ENCODE measurements around the gene SLC29A4.
"Not testable (repeated sequence)": the region's sequence is repeated elsewhere in the genome, so short reads cannot be mapped to it uniquely, and the experiment has no call there.

The SLC29A4 gene

DNA sequence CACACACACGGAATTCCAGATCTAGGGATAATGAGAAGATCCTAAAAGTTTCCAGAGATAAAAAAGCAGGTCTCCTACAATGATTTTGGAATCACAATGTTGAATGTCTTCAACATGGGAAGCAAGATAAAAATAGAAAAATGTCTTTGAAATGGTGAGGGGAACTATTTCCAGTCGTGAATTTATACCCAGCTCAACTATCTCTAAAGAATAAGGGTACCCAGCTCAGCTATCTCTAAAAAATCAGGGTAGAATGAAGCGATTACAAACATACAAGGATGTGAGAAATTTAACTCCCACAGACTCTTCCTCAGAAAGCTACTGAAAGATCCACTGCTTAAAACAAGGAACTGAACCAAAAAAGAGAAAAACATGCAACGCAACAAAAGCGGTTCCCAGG lies 35.9 kb downstream of the SLC29A4 start:
- H3K36me3 Mint-ChIP-seq (ENCODE audit: low read depth) = peaks cover 42% of the 10 kb centered on the region
- DNase-seq = not testable (repeated sequence)

DNA sequence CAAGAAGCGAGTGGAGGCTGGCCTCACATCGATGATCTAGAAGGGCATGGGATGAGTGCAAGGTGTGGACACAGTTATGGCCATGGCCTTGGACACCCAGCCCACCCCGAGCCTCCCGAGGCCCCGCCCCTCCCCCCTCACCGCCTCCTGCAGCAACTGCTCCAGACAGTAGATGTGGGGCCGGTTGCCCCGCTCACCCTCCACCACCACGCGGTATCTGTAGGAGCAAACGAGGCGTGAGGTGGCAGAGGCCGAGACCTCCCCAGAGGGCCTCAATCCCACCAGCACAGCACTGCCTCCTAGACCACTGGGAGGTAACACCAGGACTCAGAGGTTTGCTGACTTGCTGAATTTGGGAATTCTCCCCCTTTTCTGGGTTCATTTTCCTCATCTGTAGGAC lies 37.6 kb downstream of the SLC29A4 start:
- Mint-ChIP-seq H3K9me3 (peaks cover 10% of the 10 kb centered on the region), H3K27ac (no peak overlapping the region), H3K4me3 (no peak overlapping the region), H3K36me3 (ENCODE audit: low read depth) (peaks cover 44% of the 10 kb centered on the region), H3K4me1 (peaks cover 2% of the 10 kb centered on the region), H3K27me3 (no peaks in the 10 kb centered on the region)
- DNase-seq (no peak), ATAC-seq (no peak)

More for the DNA sequence above, 35.9 kb downstream of the SLC29A4 start:
- H3K4me1 Mint-ChIP-seq, H3K27me3 Mint-ChIP-seq, H3K4me3 Mint-ChIP-seq, ATAC-seq: not testable (repeated sequence)
- Mint-ChIP-seq H3K27ac (peak overlapping the region; percentile 16), H3K9me3 (peaks cover 10% of the 10 kb centered on the region)

DNA sequence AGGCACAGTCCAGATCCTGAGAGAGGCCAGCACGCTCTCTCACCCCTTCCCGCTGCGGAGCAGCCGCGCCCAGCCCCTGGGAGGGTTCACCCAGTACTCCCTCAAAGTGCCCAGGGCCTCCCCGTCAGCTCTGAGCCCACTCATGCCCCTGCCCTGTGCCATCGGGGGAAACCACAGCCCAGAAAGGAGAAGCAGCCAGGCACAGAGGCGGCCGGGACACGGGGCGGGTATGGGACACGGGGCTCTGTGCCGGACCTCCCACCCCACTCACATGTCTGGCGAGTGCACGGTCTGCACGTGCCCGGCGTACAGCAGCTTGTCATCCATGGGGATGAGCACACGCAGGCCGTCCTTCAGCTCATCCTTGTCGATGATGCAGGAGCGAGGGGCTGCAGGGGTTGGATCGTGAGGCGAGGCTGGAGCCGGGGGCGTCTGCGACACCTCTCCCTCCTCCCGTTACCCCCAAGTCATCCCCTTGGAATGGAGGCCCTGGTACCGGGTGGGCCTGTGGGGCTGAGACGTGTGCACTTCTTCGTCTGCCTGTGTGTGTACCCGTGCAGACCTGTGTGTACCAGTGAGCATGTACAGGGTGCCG lies 38.2 kb downstream of the SLC29A4 start:
- ATAC-seq (no peak), DNase-seq (no peak)
- Mint-ChIP-seq H3K27ac (no peak overlapping the region), H3K4me3 (no peak overlapping the region), H3K9me3 (peaks cover 10% of the 10 kb centered on the region), H3K4me1 (peaks cover 2% of the 10 kb centered on the region), H3K27me3 (no peaks in the 10 kb centered on the region), H3K36me3 (ENCODE audit: low read depth) (peaks cover 40% of the 10 kb centered on the region)

DNA sequence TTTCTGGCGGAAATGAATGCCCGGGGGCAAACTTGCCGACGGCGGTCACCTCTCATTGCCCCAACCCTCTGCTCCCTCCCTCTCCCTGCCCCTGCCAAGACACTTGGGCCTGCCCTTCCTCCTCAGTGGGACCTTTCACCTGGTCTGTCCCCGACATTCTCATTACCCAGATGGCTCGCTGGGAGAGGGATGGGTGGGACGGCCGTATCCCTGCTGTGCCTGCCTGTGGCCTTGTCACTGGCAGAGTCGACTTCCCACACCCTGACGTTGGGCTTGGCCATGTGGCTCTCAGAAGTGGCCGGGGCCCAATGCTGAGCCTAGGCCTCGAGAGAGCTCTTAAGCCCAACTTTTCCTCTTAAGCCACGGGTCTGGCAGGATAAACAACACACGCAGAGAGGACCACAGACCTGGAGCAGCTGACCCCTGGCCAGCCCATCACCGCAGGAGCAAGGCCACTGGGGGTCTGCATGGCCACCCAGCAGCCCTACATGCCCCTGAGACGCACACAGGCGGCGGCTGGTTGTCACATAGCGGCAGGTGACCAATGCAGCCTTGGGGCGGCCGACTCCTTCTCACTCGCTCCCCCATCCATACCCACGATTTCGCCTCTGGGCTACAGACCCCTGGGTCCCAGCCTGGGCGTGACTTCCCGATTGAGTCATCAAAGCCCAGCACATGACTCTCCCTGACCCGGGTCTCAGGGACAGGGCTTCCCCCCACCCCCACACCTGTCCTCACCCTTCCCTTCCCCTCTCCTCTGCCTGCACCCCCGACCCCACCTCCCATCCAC lies 40.1 kb downstream of the SLC29A4 start:
- Mint-ChIP-seq H3K4me1 (peaks cover 2% of the 10 kb centered on the region), H3K36me3 (ENCODE audit: low read depth) (peaks cover 43% of the 10 kb centered on the region), H3K4me3 (no peak overlapping the region), H3K9me3 (peaks cover 10% of the 10 kb centered on the region), H3K27me3 (no peaks in the 10 kb centered on the region), H3K27ac (no peak overlapping the region)
- DNase-seq (no peak), ATAC-seq (no peak)

DNA sequence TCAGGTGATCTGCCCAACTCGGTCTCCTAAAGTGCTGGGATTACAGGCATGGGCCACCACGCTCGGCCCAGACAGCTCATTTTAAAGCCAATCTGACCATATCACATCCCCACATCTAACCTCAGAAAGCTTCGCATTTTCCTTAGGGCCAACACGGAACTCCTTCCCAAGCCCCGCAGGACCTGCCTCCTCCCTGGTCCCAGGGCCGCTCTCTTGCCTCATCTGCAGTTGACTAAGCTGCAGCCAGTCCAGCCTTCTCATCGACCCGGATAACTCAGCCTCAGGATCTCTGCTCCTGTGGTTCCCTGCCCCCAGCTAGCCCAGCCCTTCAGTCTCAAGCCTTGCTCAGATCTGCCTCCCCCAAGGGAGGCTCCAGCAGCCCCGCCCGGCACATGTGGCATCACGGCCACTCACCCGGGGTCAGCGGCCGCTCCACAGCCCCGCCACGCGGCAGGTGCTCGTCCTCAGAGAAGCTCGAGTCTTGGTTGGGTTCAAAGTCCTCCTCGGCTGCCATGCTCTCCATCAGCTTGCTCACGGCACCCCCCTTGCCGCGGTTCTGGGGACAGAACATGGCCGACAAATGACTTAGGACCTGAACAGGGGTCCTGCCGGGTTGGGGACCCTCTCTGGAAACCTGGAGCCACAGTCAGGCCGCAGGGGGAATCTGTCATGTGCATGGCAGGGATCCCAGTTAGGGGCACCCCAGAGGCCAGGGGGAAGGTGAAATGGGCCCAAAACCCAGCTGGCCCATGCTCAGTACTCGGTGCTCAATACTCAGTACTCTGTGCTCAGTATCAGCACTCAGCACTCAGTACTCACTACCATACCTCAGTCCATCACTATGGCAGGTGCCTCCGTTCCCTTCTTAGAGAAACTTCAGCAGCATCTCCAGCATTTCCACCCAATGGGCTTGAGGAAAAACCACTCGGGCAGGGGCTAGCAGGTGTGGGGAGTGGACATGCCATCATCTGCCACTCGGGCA lies 41.3 kb downstream of the SLC29A4 start:
- ATAC-seq, H3K4me3 Mint-ChIP-seq, H3K9me3 Mint-ChIP-seq, H3K27ac Mint-ChIP-seq, DNase-seq, H3K27me3 Mint-ChIP-seq, H3K4me1 Mint-ChIP-seq: not testable (repeated sequence)
- peaks cover 32% of the 10 kb centered on the region for H3K36me3 Mint-ChIP-seq (ENCODE audit: low read depth)

DNA sequence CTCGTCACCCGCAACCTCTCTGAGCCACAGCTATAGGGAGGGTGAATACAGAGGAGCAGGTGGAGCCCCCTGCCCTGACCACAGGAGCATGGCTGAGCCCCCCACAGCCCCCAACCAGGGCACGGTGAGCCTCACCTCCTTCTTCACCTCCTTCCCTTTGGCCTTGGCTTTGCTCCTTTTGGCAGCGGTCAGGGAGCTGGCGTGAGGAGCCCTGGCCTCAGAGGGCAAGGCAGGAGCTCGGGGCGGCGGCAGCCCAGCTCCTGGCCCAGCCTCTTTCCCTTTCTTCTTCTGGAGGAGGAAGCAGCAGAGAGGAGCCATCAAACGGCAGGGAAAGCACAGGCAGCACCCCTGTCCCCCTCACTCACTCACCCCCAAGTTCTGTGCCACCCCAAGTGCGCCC lies 42.2 kb downstream of the SLC29A4 start:
- peaks cover 25% of the 10 kb centered on the region for H3K36me3 Mint-ChIP-seq (ENCODE audit: low read depth)
- ATAC-seq = no peak

DNA sequence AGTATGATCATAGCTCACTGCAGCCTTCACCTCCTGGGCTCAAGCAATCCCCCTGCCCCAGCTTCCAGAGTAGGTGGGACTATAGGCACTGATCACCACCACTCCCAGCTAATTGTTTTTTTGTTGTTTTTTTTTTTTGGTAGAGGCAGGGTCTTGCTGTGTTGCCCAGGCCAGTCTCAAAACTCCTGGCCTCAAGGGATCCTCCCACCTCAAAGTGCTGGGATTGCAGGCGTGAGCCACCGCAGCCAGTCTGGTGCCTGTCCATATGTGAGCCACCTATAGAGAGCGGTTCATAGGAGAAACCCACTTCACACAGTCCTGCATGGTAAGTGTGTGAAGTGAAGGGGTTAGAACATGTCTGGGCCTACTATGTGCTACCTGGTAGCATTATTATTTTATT lies 47.5 kb downstream of the SLC29A4 start:
- H3K4me3 Mint-ChIP-seq = no peak overlapping the region
- no peak overlapping the region for H3K27ac Mint-ChIP-seq
- H3K36me3 Mint-ChIP-seq (ENCODE audit: low read depth) = peaks cover 28% of the 10 kb centered on the region
- DNase-seq (no peak), ATAC-seq (no peak)
- no peaks in the 10 kb centered on the region for H3K27me3 Mint-ChIP-seq
- peaks cover 16% of the 10 kb centered on the region for H3K4me1 Mint-ChIP-seq
- no peaks in the 10 kb centered on the region for H3K9me3 Mint-ChIP-seq

More for the DNA sequence above, 42.2 kb downstream of the SLC29A4 start:
- H3K4me1 Mint-ChIP-seq = peaks cover 2% of the 10 kb centered on the region
- H3K27ac Mint-ChIP-seq = no peak overlapping the region
- no peaks in the 10 kb centered on the region for H3K27me3 Mint-ChIP-seq
- no peak overlapping the region for H3K4me3 Mint-ChIP-seq
- no peaks in the 10 kb centered on the region for H3K9me3 Mint-ChIP-seq
- DNase-seq = no peak

DNA sequence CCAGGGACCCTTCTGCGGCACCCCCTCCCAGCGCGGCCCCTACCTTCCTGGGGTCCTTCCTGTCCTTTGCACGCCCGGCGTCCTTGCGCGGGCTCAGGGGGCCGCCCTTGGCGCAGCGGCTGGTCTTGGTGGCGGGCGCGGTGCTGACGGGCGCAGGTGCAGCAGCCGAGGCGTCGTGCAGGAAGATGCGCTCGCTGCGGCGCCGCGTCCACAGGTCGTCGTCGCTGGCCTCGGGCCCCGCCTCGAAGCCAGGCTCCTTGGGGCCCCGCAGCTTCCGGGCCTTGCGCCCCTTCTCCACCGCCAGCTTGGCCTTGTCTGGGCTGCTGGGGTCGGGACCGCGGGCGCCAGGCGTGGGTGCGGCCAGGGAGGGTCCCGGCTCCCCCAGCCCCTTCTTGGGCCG lies 49.8 kb downstream of the SLC29A4 start:
- no peak overlapping the region for H3K27ac Mint-ChIP-seq
- H3K4me3 Mint-ChIP-seq = no peak overlapping the region
- peaks cover 16% of the 10 kb centered on the region for H3K4me1 Mint-ChIP-seq
- H3K9me3 Mint-ChIP-seq = peaks cover 8% of the 10 kb centered on the region
- no peaks in the 10 kb centered on the region for H3K27me3 Mint-ChIP-seq
- DNase-seq (no peak), ATAC-seq (no peak)
- peaks cover 42% of the 10 kb centered on the region for H3K36me3 Mint-ChIP-seq (ENCODE audit: low read depth)

DNA sequence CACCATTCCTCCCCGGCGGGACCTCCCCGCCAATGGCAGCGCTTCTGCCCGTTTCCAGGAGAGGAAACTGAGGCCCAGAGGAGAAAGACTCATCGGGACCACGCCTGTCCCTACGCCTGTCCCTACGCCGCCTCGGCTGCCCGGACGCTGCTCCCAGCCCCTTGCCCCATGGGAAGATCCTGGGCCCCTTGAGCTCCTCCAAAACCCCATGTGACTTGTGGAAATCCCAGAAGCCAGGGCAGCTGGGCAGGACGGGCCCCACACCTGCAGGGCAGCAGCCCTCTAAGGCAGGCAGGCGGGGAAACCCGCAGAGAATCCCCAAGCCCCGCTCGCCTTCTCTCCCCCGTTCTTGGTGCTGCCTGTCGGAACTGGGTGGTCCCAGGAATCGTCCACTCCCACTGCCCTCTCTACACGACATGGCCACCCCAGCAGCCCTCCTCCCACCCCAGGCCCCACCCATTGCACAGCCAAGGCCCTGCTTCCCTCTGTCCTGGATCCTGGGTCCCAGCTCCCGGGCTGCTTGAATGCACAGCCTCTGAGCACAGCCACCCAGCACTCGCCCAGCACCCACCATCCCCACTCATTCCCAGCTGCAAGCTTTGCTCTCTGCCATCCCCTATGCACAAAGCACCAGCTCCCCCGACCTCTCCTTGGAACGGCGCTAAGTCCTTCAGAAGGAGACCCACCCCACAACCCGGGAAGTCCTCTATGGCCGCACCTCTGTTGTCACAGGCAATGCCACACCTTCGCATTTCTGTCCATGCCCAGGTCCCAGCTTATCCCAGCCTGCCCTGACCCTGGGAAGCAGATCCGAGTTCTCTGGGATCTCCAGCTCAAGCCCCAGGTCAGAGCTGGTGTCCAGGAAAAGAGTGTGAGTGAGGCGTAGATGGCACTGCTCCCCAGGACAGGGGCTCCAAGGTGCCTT lies 50.6 kb downstream of the SLC29A4 start:
- no peak overlapping the region for H3K4me3 Mint-ChIP-seq

DNA sequence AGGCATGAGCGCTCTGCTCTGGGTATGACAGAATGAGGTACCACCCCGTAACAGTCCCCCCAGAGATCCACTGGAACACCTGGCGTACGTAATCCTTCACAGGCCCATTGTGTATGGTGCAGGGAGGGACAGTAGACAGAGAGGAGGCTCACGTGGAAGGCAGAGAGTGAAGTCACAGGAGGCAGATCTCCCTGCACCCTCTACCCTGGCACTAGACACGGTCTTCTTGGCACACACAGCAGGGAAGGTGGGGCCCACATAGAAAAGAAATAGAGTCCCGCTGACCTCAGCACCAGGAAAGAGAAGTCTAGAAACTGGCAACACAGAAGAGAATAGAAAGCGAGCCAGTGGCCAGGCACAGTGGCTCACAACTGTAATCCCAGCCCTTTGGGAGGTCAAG lies 51.9 kb downstream of the SLC29A4 start:
- Mint-ChIP-seq H3K4me3 (no peak overlapping the region), H3K4me1 (peaks cover 16% of the 10 kb centered on the region), H3K27ac (no peak overlapping the region), H3K9me3 (peaks cover 8% of the 10 kb centered on the region), H3K36me3 (ENCODE audit: low read depth) (peaks cover 58% of the 10 kb centered on the region), H3K27me3 (no peaks in the 10 kb centered on the region)
- DNase-seq (no peak), ATAC-seq (no peak)

More for the DNA sequence above, 50.6 kb downstream of the SLC29A4 start:
- DNase-seq (no peak), ATAC-seq (no peak)
- peaks cover 50% of the 10 kb centered on the region for H3K36me3 Mint-ChIP-seq (ENCODE audit: low read depth)
- H3K27ac Mint-ChIP-seq = no peak overlapping the region
- H3K27me3 Mint-ChIP-seq = no peaks in the 10 kb centered on the region
- H3K4me1 Mint-ChIP-seq = peaks cover 16% of the 10 kb centered on the region
- peaks cover 8% of the 10 kb centered on the region for H3K9me3 Mint-ChIP-seq

DNA sequence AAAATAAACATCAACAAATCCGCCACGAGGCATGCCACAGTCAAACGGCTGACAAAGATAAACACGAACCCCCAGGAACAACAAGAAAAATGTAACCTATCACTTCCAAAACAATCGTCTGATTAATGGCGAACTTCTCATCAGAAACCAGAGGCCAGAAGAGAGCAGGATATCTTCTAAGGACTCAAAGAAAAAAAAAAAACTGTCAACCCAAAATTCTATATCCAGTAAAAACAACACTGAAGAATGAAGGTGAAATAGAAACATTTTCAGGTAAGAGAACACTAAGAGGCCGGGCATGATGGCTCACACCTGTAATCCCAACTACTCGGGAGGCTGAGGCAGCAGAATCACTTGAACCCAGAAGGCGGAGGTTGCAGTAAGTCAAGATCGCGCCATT lies 54.3 kb downstream of the SLC29A4 start:
- no peak overlapping the region for H3K27ac Mint-ChIP-seq
- H3K36me3 Mint-ChIP-seq (ENCODE audit: low read depth) = peaks cover 72% of the 10 kb centered on the region
- H3K9me3 Mint-ChIP-seq = peaks cover 8% of the 10 kb centered on the region
- DNase-seq = no peak
- H3K4me3 Mint-ChIP-seq = no peak overlapping the region
- no peak for ATAC-seq
- peaks cover 7% of the 10 kb centered on the region for H3K4me1 Mint-ChIP-seq
- H3K27me3 Mint-ChIP-seq = no peaks in the 10 kb centered on the region

DNA sequence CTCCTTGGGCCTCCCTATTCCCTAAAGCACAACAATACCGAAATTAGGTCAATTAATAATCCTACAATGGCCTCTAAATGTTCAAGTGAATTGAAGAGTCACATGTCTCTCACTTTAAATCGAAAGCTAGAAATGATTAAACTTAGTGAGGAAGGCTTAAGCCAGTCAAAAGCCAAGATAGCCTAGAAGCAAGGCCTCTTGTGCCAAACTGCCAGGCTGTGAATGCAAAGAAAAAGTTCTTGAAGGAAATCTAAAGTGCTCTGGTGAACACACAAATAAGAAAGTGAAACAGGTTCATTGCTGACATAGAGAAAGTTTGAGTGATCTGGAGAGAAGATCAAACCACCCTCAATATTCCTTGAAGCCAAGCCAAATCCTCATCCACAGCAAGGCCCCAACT lies 57.2 kb downstream of the SLC29A4 start:
- H3K27ac Mint-ChIP-seq = no peak overlapping the region
- ATAC-seq = no peak
- H3K4me1 Mint-ChIP-seq = peaks cover 2% of the 10 kb centered on the region
- no peaks in the 10 kb centered on the region for H3K27me3 Mint-ChIP-seq
- peaks cover 15% of the 10 kb centered on the region for H3K9me3 Mint-ChIP-seq
- DNase-seq = no peak
- peaks cover 85% of the 10 kb centered on the region for H3K36me3 Mint-ChIP-seq (ENCODE audit: low read depth)
- H3K4me3 Mint-ChIP-seq = no peak overlapping the region

DNA sequence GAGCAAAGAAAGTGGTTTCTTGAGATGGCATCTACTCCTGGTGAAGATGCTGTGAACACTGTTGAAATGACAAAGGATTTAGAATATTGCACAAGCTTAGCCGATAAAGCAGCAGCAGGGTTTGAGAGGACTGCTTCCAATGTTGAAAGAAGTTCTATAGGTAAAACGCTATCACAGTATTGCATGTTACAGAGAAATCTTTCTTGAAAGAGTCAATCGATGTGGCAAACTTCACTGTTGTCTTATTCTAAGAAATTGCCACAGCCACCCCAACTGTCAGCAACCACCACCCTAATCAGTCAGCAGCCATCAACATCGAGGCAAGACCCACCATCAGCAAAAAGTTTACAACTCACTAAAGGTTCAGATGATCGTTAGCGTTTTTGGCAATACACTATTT lies 59.9 kb downstream of the SLC29A4 start:
- Mint-ChIP-seq H3K36me3 (ENCODE audit: low read depth) (peaks cover 69% of the 10 kb centered on the region), H3K27ac (no peak overlapping the region), H3K4me1 (peaks cover 2% of the 10 kb centered on the region), H3K9me3 (peaks cover 7% of the 10 kb centered on the region), H3K4me3 (no peak overlapping the region), H3K27me3 (no peaks in the 10 kb centered on the region)
- ATAC-seq (no peak), DNase-seq (no peak)

DNA sequence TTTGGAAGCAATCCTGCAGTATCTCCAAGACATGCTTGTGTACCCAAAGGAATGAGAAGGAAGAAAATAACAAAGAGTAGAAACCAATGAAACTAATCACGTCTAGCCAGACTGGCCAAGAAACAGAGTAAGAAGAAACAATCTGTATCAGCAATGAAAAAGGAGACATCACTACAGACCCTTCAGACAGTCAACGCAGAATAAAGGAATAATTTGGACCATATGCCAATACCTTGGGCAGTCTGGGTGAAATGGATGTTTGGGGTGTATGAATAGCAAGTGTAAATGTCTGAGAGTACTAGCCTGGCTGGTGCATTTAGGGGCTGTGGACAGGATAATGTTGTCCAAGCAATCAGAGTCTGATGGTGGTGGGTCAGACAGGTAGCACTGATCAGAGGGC lies 61.1 kb downstream of the SLC29A4 start:
- DNase-seq (no peak), ATAC-seq (no peak)
- Mint-ChIP-seq H3K9me3 (peaks cover 7% of the 10 kb centered on the region), H3K27me3 (no peaks in the 10 kb centered on the region), H3K4me3 (no peak overlapping the region), H3K4me1 (peaks cover 2% of the 10 kb centered on the region), H3K36me3 (ENCODE audit: low read depth) (peaks cover 57% of the 10 kb centered on the region), H3K27ac (no peak overlapping the region)
